Liver (tissue), 9 donors: ENCODE measurements around the gene CD101. TPM values are rescaled to one million over a fixed set of nuclear protein-coding genes. Genes with fewer than 3 reads are reported as not detected.

Experiments
- DNase-seq: peaks from one replicate; pipeline ENCODE4 v3.0.0-alpha.2; 2017; ENCODE audit warnings: low spot score
- H3K27ac ChIP-seq, 2 donors: one replicate each; pipeline ENCODE4 v1.7.0; 2013; ENCODE audit warnings: inconsistent platforms in 2 of 2, low read length in 2 of 2, control low read depth in 1 of 2, low read depth in 1 of 2, mild to moderate bottlenecking in 1 of 2
- H3K27me3 ChIP-seq, 4 donors: one replicate each; pipeline versions ENCODE4 v1.6.1 to v1.7.0; 2013; ENCODE audit warnings: low read length in 3 of 4, inconsistent platforms in 1 of 4, mild to moderate bottlenecking in 1 of 4, moderate library complexity in 1 of 4; ENCODE audit not compliant: control insufficient read depth in 4 of 4, insufficient read depth in 4 of 4
- H3K36me3 ChIP-seq, 4 donors: one replicate each; pipeline versions ENCODE4 v1.6.1 to v1.7.0; 2013; ENCODE audit warnings: low read length in 3 of 4, mild to moderate bottlenecking in 3 of 4, low read depth in 1 of 4, moderate library complexity in 1 of 4; ENCODE audit not compliant: control insufficient read depth in 4 of 4, insufficient read depth in 3 of 4
- H3K4me1 ChIP-seq, 4 donors: one replicate each; pipeline versions ENCODE4 v1.6.1 to v1.7.0; 2013; ENCODE audit warnings: low read length in 3 of 4, mild to moderate bottlenecking in 3 of 4, moderate library complexity in 1 of 4; ENCODE audit not compliant: control insufficient read depth in 4 of 4, insufficient read depth in 4 of 4
- H3K4me3 ChIP-seq, 3 donors: one replicate each; pipeline versions ENCODE4 v1.6.1 to v1.7.0; 2013; ENCODE audit warnings: low read length in 3 of 3, control low read depth in 1 of 3, low read depth in 1 of 3, mild to moderate bottlenecking in 1 of 3
- H3K9ac ChIP-seq, 2 donors: one replicate each; pipeline ENCODE4 v1.7.0; 2013; ENCODE audit warnings: low read length in 2 of 2, mild to moderate bottlenecking in 2 of 2, moderate library complexity in 2 of 2, control low read depth in 1 of 2, low read depth in 1 of 2
- H3K9me3 ChIP-seq, 4 donors: one replicate each; pipeline versions ENCODE4 v1.6.1 to v1.7.0; 2013; ENCODE audit warnings: low read length in 3 of 4; ENCODE audit not compliant: control insufficient read depth in 4 of 4
- CTCF ChIP-seq: fragments of 150-350 bp; IDR thresholded peaks from 2 replicates; pipeline ENCODE4 v1.5.1; 2017; ENCODE audit warnings: improper control_type of control experiment, low read depth, low read length; ENCODE audit not compliant: missing input control
- EGR1 ChIP-seq, 2 donors: IDR thresholded peaks; 2 replicates each; pipeline ENCODE4 v1.6.1; 2016 to 2018; ENCODE audit warnings: antibody characterized with exemption in 2 of 2, low read depth in 2 of 2
- FOXA1 ChIP-seq: IDR thresholded peaks from 2 replicates; pipeline ENCODE4 v1.6.1; 2016; ENCODE audit warnings: antibody characterized with exemption
- GABPA ChIP-seq, 2 donors: IDR thresholded peaks in 1 of 2; conservative IDR thresholded peaks in 1 of 2; 2 replicates each; pipeline ENCODE4 v1.6.1; 2016; ENCODE audit warnings: antibody characterized with exemption in 2 of 2, mild to moderate bottlenecking in 1 of 2, moderate library complexity in 1 of 2
- HNF4A ChIP-seq, 2 donors: conservative IDR thresholded peaks; 2 replicates each; pipeline ENCODE4 v1.6.1; 2016; ENCODE audit warnings: antibody characterized with exemption in 2 of 2, mild to moderate bottlenecking in 2 of 2
- HNF4G ChIP-seq: IDR thresholded peaks from 2 replicates; pipeline ENCODE4 v1.6.1; 2016; ENCODE audit warnings: antibody characterized with exemption
- JUND ChIP-seq, 2 donors: IDR thresholded peaks; 2 replicates each; pipeline ENCODE4 v1.6.1; 2016; ENCODE audit warnings: antibody characterized with exemption in 2 of 2
- MAX ChIP-seq: IDR thresholded peaks from 2 replicates; pipeline ENCODE4 v1.6.1; 2016; ENCODE audit warnings: antibody characterized with exemption
- NR2F2 ChIP-seq: IDR thresholded peaks from 2 replicates; pipeline ENCODE4 v1.6.1; 2016; ENCODE audit warnings: antibody characterized with exemption
- RAD21 ChIP-seq, 2 donors: IDR thresholded peaks; 2 replicates each; pipeline ENCODE4 v1.6.1; 2016; ENCODE audit warnings: antibody characterized with exemption in 2 of 2, mild to moderate bottlenecking in 2 of 2
- RXRA ChIP-seq, 2 donors: IDR thresholded peaks; 2 replicates each; pipeline ENCODE4 v1.6.1; 2017 to 2018; ENCODE audit warnings: antibody characterized with exemption in 2 of 2, mild to moderate bottlenecking in 1 of 2
- SP1 ChIP-seq: IDR thresholded peaks from 2 replicates; pipeline ENCODE4 v1.6.1; 2018; ENCODE audit warnings: antibody characterized with exemption, mild to moderate bottlenecking
- TAF1 ChIP-seq: conservative IDR thresholded peaks from 2 replicates; pipeline ENCODE4 v1.6.1; 2016; ENCODE audit warnings: antibody characterized with exemption, mild to moderate bottlenecking
- YY1 ChIP-seq: IDR thresholded peaks from 2 replicates; pipeline ENCODE4 v1.6.1; 2016; ENCODE audit warnings: antibody characterized with exemption, mild to moderate bottlenecking
- ZBTB33 ChIP-seq: IDR thresholded peaks from 2 replicates; pipeline ENCODE4 v1.6.1; 2016; ENCODE audit warnings: antibody characterized with exemption
- WGBS: extraction: QIAGEN DNeasy Blood & Tissue Kit; methylation state at CpG from one replicate; pipeline ENCODE4 v1.1.7; 2013; 5-methylcytosine and 5-hydroxymethylcytosine counted together
- polyA plus RNA-seq, 2 donors: library from polyadenylated mRNA; stranded (reverse) in 1 of 2; unstranded in 1 of 2; fragments of 200-250 nt in 1 of 2; fragments of >200 nt in 1 of 2; fragmentation: Nextera tagmentation in 1 of 2; extraction: Ambion mirVana in 1 of 2; gene quantifications; one replicate each; pipeline versions ENCODE4 v1.2.1 to v1.2.3, GENCODE V29; 2013 to 2015
- total RNA-seq, 2 donors: library from RNA; depleted of rRNA; stranded (reverse); fragments of >200 nt; gene quantifications; one replicate each; pipeline ENCODE4 v1.2.3, GENCODE V29; 2014
- donor health status: healthy.
- donor health status: healthy.
- donor health status: healthy.
- donor health status: healthy.
- donor health status: healthy.

Gene CD101
- total and polyA plus RNA-seq, 4 donors: 0.24 to 2.0 (median 0.65) TPM

- Histone ChIP-seq H3K9me3 (no peaks in the 10 kb centered on the region), H3K4me3 (no peak overlapping the region), H3K27me3 (no peaks in the 10 kb centered on the region), H3K36me3 (peaks cover 0 to 20% (median 7%) of the 10 kb centered on the region in 4 donors), H3K27ac (no peak overlapping the region), H3K4me1 (no peaks in the 10 kb centered on the region), H3K9ac (no peak overlapping the region)
- no peak for DNase-seq
- peak in 1 of 2 donors; percentile 25 for TF ChIP-seq HNF4A (conservative IDR thresholded peaks at IDR 0.05)
- no peak for TF ChIP-seq GABPA (IDR thresholded peaks at IDR 0.05 in 1 of 2, conservative IDR thresholded peaks at IDR 0.05 in 1 of 2)
- WGBS: 79% methylated on average over 6 of the region's 6 CpGs
Measured at GRCh38 chr1:116961606-116962005, 40.0 kb upstream of the CD101 start.

GRCh38 chr1:116962987-116963639 lies 38.4 kb upstream of the CD101 start:
- Histone ChIP-seq H3K4me1 (no peaks in the 10 kb centered on the region), H3K36me3 (peaks cover 0 to 20% (median 7%) of the 10 kb centered on the region in 4 donors), H3K4me3 (no peak overlapping the region), H3K27me3 (no peaks in the 10 kb centered on the region), H3K27ac (no peak overlapping the region), H3K9ac (no peak overlapping the region), H3K9me3 (no peaks in the 10 kb centered on the region)
- TF ChIP-seq HNF4G (no peak), FOXA1 (no peak), ZBTB33 (no peak), CTCF (no peak), GABPA (IDR thresholded peaks at IDR 0.05 in 1 of 2, conservative IDR thresholded peaks at IDR 0.05 in 1 of 2) (no peak), YY1 (no peak), SP1 (no peak), RAD21 (IDR thresholded peaks at IDR 0.05) (no peak), EGR1 (IDR thresholded peaks at IDR 0.05; ENCODE audit: low read depth in 2 of 2) (no peak), HNF4A (conservative IDR thresholded peaks at IDR 0.05) (no peak), RXRA (IDR thresholded peaks at IDR 0.05) (no peak), JUND (IDR thresholded peaks at IDR 0.05) (no peak), TAF1 (no peak)
- DNase-seq: no peak
- WGBS: 77% methylated on average over 4 of the region's 4 CpGs

GRCh38 chr1:116966791-116967190 lies 34.8 kb upstream of the CD101 start:
- Histone ChIP-seq H3K9me3 (no peaks in the 10 kb centered on the region), H3K4me1 (no peaks in the 10 kb centered on the region), H3K27me3 (no peaks in the 10 kb centered on the region), H3K36me3 (peaks cover 0 to 13% (median 6%) of the 10 kb centered on the region in 4 donors), H3K27ac (no peak overlapping the region), H3K4me3 (no peak overlapping the region), H3K9ac (no peak overlapping the region)
- 96% methylated on average over 11 of the region's 11 CpGs for WGBS
- no peak for TF ChIP-seq TAF1
- no peak for TF ChIP-seq RAD21 (IDR thresholded peaks at IDR 0.05)
- TF ChIP-seq ZBTB33: no peak
- no peak for TF ChIP-seq JUND (IDR thresholded peaks at IDR 0.05)
- TF ChIP-seq SP1: no peak
- TF ChIP-seq YY1: no peak
- TF ChIP-seq MAX: no peak
- no peak for TF ChIP-seq RXRA (IDR thresholded peaks at IDR 0.05)
- no peak for TF ChIP-seq FOXA1
- no peak for TF ChIP-seq NR2F2
- no peak for DNase-seq
